HG02642 (cell line): Measurements from ENCODE around the gene KRT77.

ENCODE experiments used
- ATAC-seq: cut with Tn5 transposase; IDR thresholded peaks from one replicate; pipeline ENCODE4 v1.9.1; 2021; ENCODE audit warnings: mild to moderate bottlenecking; ENCODE audit not compliant: unreplicated experiment, poor library complexity

KRT77 gene

GRCh38 chr12:52661668-52662067 is 41.7 kb downstream of the KRT77 start:
- no peak for ATAC-seq

GRCh38 chr12:52660934-52661499 is 42.3 kb downstream of the KRT77 start:
- no peak for ATAC-seq

- ATAC-seq = no peak
These were observed 43.4 kb downstream of the KRT77 start for GRCh38 chr12:52659951-52660350.

GRCh38 chr12:52659395-52659794 is 43.9 kb downstream of the KRT77 start:
- ATAC-seq = no peak

GRCh38 chr12:52658196-52658595 is 45.1 kb downstream of the KRT77 start:
- ATAC-seq = no peak

GRCh38 chr12:52657250-52657902 is 45.9 kb downstream of the KRT77 start:
- ATAC-seq = no peak

- ATAC-seq = no peak
These were observed 46.7 kb downstream of the KRT77 start for GRCh38 chr12:52656616-52657015.

GRCh38 chr12:52655720-52656124 is 47.6 kb downstream of the KRT77 start:
- no peak for ATAC-seq

- ATAC-seq = no peak
These were observed 48.1 kb downstream of the KRT77 start for GRCh38 chr12:52655251-52655650.

GRCh38 chr12:52651726-52652261 is 51.5 kb downstream of the KRT77 start, which contains the start of gene KRT2:
Gene KRT2 (minus strand): TSS chr12:52652211. CDS start chr12:52652142, 69 bp downstream.
- no peak for ATAC-seq

- ATAC-seq = no peak
These were observed 52.7 kb downstream of the KRT77 start for GRCh38 chr12:52650520-52651081.

GRCh38 chr12:52649066-52649465 is 54.3 kb downstream of the KRT77 start:
- ATAC-seq = no peak

GRCh38 chr12:52648012-52648550 is 55.2 kb downstream of the KRT77 start:
- ATAC-seq = no peak

GRCh38 chr12:52647601-52648000 is 55.7 kb downstream of the KRT77 start:
- no peak for ATAC-seq

GRCh38 chr12:52646613-52647012 is 56.7 kb downstream of the KRT77 start:
- no peak for ATAC-seq

- ATAC-seq = no peak
These were observed 57.3 kb downstream of the KRT77 start for GRCh38 chr12:52645982-52646381.

GRCh38 chr12:52645120-52645761 is 58.1 kb downstream of the KRT77 start:
- ATAC-seq = no peak

- ATAC-seq = no peak
These were observed 59.3 kb downstream of the KRT77 start for GRCh38 chr12:52644078-52644415.

GRCh38 chr12:52643233-52644077 is 59.9 kb downstream of the KRT77 start:
- ATAC-seq = no peak

- no peak for ATAC-seq
These were observed 61.9 kb downstream of the KRT77 start for GRCh38 chr12:52641468-52641867.
